ENCODE results near the gene GYS1. TPM values are rescaled to one million over a fixed set of nuclear protein-coding genes. Genes with fewer than 3 reads are reported as not detected.
A peak's percentile ranks its signal among the peaks of the same experiment; 100 is the strongest.

Gene GYS1
- total and polyA plus RNA-seq, 2 experiments from 2014 or later: 15.9 to 28.9 TPM

DNA sequence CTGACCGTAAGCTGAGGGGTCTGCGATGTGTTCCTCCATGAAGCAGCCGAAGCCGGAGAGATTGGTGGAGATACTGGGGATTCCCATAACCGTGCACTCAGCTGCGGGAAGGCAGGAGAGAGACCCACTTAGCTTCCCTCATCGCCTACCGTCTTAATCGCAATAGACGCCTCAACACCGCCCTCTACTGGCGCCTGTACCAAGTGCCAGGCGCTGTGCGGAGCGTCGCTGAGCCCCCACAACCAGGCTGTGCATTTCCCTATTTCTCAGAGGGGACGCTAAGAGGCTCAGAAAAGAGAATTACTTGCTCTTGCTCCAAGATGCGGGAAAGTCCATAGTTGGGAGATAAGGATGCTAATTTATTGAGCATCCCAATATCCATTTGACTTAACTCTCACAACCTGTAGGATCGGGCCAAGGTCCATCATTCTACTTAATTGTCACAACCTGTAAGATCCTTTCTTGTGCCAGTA lies 22.1 kb downstream of the GYS1 start:
- H3K79me2 ChIP-seq (replicated peaks; ENCODE audit: insufficient read depth): peaks cover 8% of the 10 kb centered on the region
- no peaks in the 10 kb centered on the region for H3K27me3 ChIP-seq (ENCODE audit: insufficient read depth)
- Mint-ChIP-seq H3K9me3 (peaks cover 9% of the 10 kb centered on the region), H3K4me1 (peaks cover 16% of the 10 kb centered on the region), H3K27me3 (ENCODE audit: insufficient read depth, low read depth, poor library complexity) (peaks cover 29% of the 10 kb centered on the region), H3K4me3 (no peak overlapping the region; the same call in 2 of the 3 replicates), H3K27ac (no peak overlapping the region), H3K36me3 (ENCODE audit: low read depth) (peaks cover 48% of the 10 kb centered on the region)
- H3K36me3 ChIP-seq (ENCODE audit: insufficient read depth): peaks cover 13% of the 10 kb centered on the region
- H4K20me1 ChIP-seq (replicated peaks; ENCODE audit: insufficient read depth): peaks cover 10% of the 10 kb centered on the region
- TF ChIP-seq, protein P1, sequence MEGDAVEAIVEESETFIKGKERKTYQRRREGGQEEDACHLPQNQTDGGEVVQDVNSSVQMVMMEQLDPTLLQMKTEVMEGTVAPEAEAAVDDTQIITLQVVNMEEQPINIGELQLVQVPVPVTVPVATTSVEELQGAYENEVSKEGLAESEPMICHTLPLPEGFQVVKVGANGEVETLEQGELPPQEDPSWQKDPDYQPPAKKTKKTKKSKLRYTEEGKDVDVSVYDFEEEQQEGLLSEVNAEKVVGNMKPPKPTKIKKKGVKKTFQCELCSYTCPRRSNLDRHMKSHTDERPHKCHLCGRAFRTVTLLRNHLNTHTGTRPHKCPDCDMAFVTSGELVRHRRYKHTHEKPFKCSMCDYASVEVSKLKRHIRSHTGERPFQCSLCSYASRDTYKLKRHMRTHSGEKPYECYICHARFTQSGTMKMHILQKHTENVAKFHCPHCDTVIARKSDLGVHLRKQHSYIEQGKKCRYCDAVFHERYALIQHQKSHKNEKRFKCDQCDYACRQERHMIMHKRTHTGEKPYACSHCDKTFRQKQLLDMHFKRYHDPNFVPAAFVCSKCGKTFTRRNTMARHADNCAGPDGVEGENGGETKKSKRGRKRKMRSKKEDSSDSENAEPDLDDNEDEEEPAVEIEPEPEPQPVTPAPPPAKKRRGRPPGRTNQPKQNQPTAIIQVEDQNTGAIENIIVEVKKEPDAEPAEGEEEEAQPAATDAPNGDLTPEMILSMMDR (conservative IDR thresholded peaks at IDR 0.05; ENCODE audit: low read depth in 2 of 2): peak; percentile 94 to 98
- TF ChIP-seq JUNB (IDR thresholded peaks at IDR 0.05; ENCODE audit: unreplicated experiment): no peak
- TF ChIP-seq CREB1 (CRISPR knock-in tag; IDR thresholded peaks at IDR 0.05; ENCODE audit: low read depth): no peak
- no peak for TF ChIP-seq REST (IDR thresholded peaks at IDR 0.05; ENCODE audit: unreplicated experiment)
- H3K4me3 ChIP-seq: no peak overlapping the region
- peak overlapping the region; percentile 48; the same call in 1 of the 2 replicates for H3K4me2 ChIP-seq
- peaks cover 4% of the 10 kb centered on the region; the same call in 1 of the 2 replicates for H3K4me1 ChIP-seq (ENCODE audit: insufficient read depth)
- no peak overlapping the region for H2AFZ ChIP-seq
- H3K9me2 ChIP-seq (ENCODE audit: insufficient read depth): no peaks in the 10 kb centered on the region
- DNase-seq (ENCODE audit: low spot score) (peak; percentile 97), ATAC-seq (peak; percentile 83)
- peak overlapping the region; percentile 66 for H3K27ac ChIP-seq (ENCODE audit: low read depth)
- H3F3A ChIP-seq (replicated peaks; ENCODE audit: low read depth): peaks cover 31% of the 10 kb centered on the region

DNA sequence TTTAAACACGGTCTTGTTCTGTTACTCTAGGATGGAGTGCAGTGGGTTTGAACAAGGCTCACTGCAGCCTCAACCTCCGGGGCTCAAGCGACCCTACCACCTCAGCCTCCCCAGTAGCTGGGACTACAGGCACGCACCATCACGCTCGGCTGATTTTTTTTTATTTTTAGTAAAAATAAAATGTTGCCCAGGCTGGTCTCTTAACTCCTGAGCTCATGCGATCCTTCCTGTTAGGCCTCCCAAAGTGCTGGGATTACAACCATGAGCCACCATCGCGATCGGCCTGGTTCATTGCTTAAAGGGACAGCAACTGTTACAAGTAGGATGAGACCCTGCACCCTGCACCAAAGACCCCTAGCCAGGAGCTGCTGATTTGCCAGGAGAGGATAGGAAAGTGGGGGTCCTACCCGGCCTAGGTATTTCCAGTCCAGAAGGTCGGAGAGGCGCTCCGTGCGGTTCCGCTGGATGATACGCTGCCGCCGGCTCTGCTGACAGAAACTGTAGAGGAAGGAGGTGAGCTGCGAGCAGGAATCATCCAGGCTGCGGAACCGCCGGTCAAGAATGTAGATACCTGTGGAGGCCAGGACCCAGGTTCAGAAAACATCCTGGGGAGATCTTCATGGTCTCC lies 22.9 kb downstream of the GYS1 start:
- Histone ChIP-seq H3K27ac (ENCODE audit: low read depth) (peak overlapping the region; percentile 66; the same call in 1 of the 2 replicates), H3K4me3 (no peak overlapping the region), H3K36me3 (ENCODE audit: insufficient read depth) (peaks cover 13% of the 10 kb centered on the region), H3K4me1 (ENCODE audit: insufficient read depth) (peaks cover 4% of the 10 kb centered on the region; the same call in 1 of the 2 replicates), H3K27me3 (ENCODE audit: insufficient read depth) (no peaks in the 10 kb centered on the region), H3K9me2 (ENCODE audit: insufficient read depth) (no peaks in the 10 kb centered on the region), H2AFZ (no peak overlapping the region), H3K4me2 (peak overlapping the region; percentile 48; the same call in 1 of the 2 replicates), H4K20me1 (replicated peaks; ENCODE audit: insufficient read depth) (peaks cover 11% of the 10 kb centered on the region), H3F3A (replicated peaks; ENCODE audit: low read depth) (peaks cover 37% of the 10 kb centered on the region), H3K79me2 (replicated peaks; ENCODE audit: insufficient read depth) (peaks cover 15% of the 10 kb centered on the region)
- H3K9me3 Mint-ChIP-seq: peaks cover 13% of the 10 kb centered on the region
- DNase-seq (ENCODE audit: low spot score): no peak
- ATAC-seq: no peak
- H3K4me1 Mint-ChIP-seq: peaks cover 17% of the 10 kb centered on the region
- H3K27me3 Mint-ChIP-seq (ENCODE audit: insufficient read depth, low read depth, poor library complexity): peaks cover 34% of the 10 kb centered on the region
- H3K36me3 Mint-ChIP-seq (ENCODE audit: low read depth): peaks cover 53% of the 10 kb centered on the region
- no peak overlapping the region for H3K27ac Mint-ChIP-seq
- no peak overlapping the region; the same call in 2 of the 3 replicates for H3K4me3 Mint-ChIP-seq
- TF ChIP-seq ZNF114 (CRISPR knock-in tag; IDR thresholded peaks at IDR 0.05): no peak
- no peak for TF ChIP-seq EZH2 (IDR thresholded peaks at IDR 0.05; ENCODE audit: low read depth, unreplicated experiment)
- TF ChIP-seq NANOG (IDR thresholded peaks at IDR 0.05; ENCODE audit: borderline replicate concordance): no peak
- TF ChIP-seq REST (IDR thresholded peaks at IDR 0.05; ENCODE audit: unreplicated experiment): no peak
- TF ChIP-seq ZNF331 (CRISPR knock-in tag; IDR thresholded peaks at IDR 0.05; ENCODE audit: low read depth): no peak
- no peak for TF ChIP-seq EZH2phosphoT487 (IDR thresholded peaks at IDR 0.05; ENCODE audit: unreplicated experiment)
- TF ChIP-seq POLR2AphosphoS5 (IDR thresholded peaks at IDR 0.05; ENCODE audit: low read depth): no peak
- no peak for TF ChIP-seq JUNB (IDR thresholded peaks at IDR 0.05; ENCODE audit: unreplicated experiment)
